ENCODE data around the gene JAZF1.

DNA sequence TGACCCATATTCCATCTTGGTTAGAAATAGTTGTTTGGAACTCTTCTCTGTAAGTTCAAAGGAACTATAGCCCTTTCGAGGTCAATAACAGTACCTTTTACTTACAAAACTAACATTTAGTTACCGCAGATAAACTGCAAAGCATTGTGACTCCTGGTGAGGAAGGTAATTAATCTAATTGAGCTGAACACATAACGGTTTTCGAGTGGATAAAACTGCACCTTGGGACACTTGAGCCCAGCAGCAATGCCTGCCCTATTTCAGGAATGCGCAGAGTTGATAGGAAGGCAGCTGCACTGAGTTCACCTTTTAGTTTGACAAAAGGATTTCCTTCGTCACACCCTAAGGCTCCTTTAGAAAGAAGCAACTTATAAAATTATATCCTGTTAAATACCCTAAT lies 75.4 kb downstream of the JAZF1 start:
- TF ChIP-seq CTCF (IDR thresholded peaks at IDR 0.05) (no peak), ZFX (IDR thresholded peaks at IDR 0.05; ENCODE audit: borderline replicate concordance) (no peak)

Data from 22Rv1 (cell line).